NCI-H1048 (cell line): Measurements from ENCODE around the gene FAM181A.

ENCODE experiments used
- DNase-seq: peaks from one replicate; lab custom pipeline; 2025; lab: John Stamatoyannopoulos, UW

The FAM181A gene

DNA sequence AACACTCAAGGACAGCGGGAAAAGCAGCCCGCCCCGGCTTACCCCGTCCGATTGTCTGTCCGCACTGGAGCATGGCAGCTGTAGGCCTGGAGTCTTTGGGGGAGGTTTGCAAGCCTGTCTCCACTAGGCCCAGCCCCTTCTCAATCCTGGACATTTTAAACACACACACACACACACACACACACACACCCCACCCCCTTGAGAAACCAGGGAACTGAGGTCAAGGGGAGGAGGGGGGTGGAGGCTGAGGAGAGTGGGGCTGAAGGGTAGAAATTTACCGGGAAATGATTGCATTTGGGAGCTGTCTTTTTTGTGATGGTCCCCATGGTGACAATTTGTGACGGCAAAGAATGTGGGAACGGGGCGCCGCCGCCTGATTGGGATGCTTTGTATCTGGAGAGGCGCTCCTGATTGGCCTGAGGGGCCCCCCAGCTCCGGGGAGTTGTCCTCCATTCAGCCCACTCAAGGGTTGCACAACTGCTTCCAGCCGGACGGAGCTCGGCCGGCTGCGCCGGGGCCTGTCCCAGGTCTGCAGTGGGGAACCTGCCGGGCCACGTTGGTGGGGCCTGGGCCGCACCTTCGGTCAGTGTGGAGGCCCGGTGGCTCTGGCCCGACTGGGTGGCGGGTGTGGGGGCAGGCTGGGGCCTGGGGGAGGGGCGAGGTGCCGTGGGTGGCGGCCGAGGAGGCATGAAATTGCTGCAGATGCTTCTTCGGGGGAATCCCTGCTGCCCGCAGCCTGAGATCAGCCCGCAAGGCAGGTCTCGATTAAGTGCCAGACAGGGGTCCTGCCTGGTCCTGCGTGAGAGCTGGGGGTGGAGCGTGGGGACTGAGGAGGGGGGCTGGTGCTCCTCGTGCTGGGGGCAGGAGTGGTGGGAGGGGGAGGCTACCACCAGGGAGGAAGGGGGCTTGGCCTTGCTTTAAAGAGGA lies at the start of gene FAM181A:
FAM181A (plus strand) TSS at position 472 of the 927 bp plus-strand sequence. CDS start 942 bp downstream, outside the sequence.
- DNase-seq = no peak

DNA sequence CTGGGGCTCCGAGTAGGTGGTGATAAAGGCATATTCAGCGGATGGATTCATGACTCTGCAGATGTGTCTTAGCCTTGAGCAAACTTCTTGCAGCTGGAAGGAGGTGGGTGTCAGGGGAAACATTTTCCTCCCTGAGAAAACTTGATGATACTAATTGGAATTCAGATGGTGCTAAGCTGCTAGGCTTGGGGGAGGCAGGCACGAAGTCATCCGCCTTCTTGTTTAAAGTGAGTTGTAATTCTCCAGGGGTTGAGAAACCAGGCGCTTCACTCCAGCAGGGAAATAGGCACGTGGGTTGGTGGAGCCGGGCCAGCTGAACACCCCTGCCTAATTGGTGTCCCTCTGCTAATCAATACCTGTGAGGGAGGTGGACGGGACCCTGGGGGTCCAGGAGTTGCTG lies 48.9 kb upstream of the FAM181A start:
- no peak for DNase-seq

DNA sequence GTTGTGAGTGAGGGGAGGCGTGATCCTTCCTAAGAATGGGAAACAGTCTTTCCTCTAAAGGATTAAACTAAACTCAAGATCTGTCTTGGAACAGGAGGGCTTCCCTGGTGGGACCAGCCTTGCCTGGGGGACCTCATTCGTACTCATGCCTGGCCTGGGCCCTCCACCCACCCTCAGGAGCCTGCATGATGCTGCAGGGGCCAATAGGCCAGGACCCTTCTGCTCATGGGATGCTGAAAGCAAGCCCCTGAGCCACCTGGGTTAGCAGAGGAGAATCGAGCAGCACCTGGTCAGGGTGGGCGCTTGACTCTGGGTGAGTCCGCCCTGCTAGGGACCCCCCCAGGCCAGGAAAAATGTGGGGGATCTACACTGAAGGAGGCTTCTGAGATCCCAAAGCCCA lies 48.3 kb upstream of the FAM181A start:
- no peak for DNase-seq

DNA sequence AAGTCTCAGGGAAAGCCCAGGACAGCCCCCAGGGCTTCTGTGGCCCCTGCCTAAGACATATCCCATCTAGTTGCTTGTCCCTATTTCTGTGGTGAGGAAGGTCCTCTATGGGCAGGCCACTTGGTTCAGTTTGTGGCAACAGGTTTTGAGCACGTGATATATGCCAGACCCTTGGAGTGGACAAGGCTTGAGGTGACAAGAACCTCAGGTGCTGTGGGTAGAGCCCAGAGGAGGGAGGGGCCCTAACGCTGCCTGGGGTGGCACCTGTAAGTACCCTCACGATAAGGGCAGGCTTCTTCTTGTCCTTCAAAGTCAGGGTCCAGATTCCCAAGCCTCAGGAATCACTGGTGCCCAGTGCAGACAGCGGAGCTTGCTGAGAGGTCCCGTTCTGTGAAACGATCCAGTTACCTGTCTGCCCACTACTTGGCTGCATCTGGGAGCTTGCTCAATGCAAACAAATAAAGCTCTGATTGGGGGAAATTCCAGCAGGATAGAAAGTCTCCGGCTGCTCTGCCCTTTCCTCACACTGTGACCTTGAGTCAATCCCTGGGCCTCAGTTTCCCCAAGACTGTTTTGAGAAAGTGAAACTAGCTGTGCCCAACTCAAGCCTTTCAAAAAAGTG lies 47.7 kb upstream of the FAM181A start:
- DNase-seq = no peak

DNA sequence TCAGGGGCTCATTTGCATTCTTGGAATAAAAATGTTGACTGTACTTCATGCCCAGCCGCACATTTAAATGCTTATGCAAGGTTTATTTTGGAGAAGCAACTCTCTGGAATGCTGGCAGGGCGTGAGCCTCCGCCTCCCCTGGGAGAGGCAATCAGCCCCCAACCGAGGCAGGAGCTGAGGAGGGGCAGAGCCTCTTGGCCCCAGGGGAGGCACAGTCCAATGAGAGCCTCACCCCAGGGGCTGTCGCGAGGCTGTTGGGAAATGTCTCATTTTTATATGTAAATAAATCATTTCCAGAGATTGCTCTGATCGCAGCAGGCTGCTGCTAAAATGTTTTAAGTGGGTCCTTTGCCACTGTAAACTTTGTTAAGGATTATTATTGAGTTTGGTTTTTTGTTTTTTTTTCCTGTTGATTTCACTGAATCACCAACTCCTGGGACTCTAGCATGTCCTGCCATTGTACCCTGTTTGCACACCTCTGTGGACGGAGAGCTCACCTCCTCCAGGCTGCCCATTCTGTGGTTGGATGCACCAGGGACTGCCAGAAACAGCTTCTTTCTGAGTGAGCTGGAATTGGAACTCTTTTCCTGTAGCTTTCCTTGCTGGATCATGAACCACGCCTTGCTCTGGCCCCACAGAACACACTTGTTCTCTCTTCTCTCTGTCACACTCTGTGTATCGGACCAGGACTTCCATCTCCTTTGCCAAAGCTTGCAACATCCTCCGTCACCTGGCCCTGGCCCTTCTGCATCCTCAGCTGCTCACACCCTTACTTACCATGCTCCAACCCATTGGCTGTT lies 46.9 kb upstream of the FAM181A start:
- peak; percentile 36 for DNase-seq

DNA sequence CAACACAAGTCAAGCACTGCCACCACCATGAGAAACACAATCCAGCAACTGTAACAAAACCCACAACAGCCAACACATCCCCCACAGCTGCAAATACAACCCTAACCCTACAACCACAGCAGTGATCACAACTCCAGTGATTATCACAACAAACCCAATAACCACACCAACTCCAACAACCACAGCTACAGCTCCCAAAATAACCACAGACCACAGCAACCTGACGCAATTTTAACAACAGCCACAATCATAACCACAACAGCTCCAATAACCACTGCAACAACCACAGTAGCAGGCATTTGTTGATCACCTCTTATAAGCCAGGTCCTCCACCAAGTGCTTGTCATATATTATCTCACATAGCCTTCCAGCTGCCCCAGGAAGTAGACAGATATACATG lies 42.2 kb upstream of the FAM181A start:
- DNase-seq = no peak

DNA sequence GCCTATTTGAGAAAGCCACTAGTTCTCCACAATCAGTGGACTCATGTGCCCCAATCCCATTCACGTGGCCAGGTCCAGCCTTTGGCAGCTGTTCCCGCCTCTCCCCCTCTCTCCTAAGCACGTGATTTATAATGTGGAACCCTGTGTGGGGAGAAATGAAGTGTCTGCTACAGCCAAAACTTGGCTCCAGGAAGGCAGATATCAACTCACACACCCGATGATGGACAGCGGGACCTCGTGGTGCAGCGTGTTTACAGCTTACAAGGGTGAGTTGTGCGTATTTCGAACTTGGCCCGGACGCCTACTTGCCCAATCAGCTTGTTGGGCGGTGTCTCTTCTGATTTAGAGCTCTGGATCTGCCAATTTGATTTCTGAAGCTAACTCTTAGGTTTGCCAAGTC lies 38.1 kb upstream of the FAM181A start:
- no peak for DNase-seq

DNA sequence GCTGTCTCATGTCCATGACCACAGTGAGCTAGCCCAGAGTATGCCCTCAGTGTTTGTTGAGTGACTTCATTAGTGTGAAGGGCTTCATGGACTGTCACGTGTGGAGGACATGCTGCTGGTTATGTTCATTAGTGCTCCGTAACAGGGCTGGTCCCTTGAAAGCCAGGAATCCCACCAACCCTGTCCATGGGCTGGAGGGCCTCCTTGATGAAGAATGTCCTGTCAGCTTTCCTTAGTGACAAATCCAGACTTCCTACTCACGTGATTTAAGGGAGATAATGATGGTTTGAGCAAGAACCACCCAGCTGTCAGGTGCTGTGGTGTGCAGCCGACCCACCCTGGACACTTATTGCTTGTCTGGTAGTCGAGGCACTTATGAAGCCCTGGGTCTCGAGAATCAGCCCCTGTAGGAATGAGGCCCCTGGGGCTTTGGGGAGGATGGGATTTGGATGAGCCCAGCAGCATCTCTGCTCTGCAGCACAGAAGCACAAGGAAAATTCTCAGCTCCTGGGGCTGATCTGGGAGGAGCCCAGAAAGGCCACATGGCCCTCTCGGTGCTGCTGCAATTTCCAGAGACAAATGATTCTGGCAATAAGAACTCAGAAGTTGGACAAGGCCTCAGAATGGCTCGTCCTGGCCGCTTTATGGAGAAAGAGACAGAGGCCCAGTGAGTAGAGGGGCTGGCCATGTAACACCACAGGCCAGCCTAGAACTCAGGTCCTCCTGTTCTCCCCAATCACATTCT lies 37.2 kb upstream of the FAM181A start:
- no peak for DNase-seq

DNA sequence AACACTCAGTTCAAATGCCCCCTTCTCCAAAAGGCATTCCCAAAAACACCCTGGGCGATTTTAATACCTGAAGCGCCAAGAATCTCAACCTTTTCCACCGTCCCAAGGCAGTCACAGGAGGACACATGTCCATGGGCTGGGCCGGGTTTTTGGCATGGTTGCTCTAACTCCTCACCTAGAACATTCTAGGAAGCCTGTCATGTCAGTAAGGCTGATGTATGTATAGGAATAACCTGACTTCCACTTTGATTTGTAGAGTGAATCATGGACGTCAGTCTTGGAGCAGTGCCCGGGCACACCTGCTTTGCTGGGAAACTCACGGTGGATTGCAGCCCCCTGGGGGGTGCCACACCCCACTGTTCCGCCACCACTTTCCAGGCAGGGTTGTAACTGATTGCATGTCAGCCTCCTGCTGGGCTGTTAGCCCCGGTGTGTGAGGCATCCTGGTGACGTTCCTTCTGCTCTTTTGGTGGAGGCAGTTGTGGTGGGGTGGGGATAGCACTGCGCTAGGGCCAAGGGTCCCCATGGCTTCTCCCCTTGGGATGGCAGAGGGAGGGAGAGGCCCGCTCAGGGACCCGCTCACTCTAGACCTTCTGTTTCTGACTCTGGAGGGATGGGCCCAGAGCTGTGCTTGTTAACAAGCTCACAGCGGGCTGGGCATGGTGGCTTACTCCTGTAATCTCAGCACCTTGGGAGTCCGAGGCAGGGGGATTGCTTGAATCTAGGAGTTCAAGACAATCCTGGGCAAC lies 35.2 kb upstream of the FAM181A start:
- no peak for DNase-seq

DNA sequence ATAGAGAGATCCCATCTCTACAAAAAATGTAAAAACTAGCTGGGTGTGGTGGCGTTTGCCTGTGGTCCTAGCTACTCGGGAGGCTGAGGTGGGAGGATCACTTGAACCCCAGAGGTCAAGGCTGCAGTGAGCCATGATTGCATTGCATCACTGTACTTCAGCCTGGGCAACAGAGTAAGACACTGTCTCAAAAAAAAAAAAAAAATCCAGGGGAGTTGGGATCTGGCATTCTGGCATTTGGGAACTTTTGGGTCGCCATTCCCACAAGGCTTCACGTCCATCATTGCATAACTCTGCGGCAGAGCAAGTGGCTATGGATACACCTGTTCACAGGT lies 34.7 kb upstream of the FAM181A start:
- DNase-seq = no peak

DNA sequence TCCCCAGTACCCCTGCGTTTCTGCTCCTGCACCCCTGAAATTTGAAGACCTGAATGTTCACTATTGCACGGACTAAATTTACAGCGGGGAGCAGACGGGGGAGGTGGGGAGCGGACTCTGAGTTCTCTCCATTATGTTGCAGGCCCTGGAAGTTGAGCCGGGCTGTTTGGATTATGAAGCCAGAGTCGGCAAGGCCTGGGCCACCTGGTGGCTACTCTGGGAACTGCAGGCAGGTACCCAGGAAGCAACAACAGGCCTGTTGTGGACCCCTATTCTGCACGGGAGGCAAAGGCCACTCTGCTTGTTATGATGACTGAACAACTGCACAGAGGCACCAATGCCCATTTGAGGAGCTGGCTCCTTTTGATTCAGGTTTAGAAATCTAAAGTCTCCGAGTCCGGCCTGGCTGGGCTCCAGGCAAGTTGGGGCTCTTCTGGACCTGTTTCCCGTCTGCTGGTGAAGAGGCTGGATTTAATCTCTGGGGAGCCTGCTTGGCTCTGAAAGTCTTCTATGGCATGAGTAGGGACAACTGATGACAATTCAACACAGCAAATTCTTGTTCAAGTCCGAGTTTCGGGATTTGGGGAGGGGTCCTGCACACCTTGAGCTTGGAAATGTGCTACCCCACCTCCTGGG lies 34.1 kb upstream of the FAM181A start:
- DNase-seq = peak; percentile 5

DNA sequence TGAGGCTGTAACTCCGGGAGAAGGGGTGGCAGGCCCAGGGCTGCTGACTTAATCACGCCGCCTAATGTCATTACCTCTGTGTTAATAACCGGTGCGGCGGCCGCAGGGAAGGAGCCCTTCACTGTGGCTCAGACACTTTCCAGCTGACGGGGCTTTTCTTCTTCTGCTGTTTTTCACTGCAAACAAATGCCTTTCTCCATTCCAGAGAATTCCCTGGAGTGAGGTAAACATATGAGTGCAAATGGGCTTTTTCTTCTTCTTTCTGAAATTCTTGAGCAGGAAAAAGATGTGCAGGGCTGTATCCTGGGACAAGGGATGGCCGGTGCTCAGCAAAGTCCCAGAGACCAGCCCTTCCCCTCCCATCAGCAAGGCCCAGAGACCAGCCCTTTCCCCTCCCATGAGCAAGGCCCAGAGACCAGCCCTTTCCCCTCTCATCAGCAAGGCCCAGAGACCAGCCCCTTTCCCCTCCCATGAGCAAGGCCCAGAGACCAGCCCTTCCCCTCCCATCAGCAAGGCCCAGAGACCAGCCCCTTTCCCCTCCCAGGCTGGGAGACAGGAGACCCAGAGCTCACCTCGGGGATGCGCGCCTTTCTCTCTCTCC lies 33.4 kb upstream of the FAM181A start:
- DNase-seq = no peak

DNA sequence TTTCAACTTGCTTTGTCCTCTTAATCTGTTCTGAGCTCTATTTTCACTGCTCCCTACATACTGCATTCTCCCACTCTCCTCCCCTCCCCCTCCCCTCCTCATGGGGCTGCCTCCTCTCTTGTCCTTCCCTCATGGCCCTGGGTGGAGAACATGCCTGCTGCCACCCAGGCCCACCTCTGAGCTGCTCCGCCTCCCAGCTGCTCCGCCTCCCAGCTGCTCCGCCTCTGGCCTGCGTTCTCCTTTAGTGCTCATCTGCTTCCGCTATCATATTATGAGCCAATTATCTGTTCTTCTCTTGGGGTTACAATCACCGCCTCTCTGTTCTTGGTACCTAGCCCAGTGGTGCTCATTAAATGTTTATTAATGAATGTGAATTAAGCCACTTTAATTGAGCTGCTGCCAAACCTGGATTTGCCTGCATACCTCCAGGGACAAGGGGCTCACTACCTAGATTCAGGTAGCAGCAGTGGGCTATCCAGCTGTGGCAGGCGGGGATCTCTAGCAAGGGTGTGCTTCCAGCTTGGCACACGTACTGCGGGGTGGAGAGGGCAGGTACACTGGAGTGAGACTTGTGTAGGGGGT lies 32.0 kb upstream of the FAM181A start:
- no peak for DNase-seq

DNA sequence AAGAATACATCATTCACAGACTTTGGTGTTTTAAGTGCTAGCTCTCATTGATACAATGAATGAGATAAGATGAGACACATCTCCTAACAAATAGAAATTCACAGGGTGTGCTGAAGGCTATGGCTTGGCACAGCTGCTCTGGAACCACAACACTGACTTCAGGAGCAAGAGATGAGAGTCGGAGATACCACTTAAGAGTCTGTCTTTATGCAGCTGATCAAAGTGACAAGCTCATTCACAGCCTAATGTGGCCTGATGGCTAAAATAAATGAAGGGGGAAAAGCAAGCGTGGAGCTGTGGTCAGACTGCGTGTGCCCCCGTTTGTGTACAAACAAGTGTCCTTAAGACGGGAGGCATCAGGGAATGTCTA lies 29.7 kb upstream of the FAM181A start:
- no peak for DNase-seq

DNA sequence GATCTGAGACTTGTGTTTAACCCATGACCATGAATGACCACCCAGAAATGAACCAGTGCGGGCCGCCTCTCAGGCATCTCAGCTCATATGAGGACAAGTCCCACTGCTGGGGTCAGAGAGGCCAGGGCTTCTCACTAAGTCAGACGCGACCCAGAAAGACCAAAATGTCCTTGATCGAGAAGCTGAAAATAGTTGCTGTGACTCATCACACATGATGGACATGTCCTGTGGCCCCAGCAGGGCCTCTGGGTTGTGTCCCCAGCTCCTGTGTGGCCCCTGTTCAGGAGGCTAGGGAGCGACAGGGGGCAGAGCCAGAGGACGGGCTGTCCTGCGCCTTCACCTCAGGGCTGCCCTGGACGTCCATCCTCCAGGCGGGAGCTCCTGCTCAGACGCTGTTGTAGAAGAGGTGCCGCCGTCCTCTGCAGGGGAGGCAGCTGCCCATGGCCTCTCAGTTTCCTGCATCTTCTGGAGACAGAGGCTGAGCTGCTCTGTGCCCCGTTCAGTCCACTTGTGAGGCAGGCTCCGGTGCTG lies 29.0 kb upstream of the FAM181A start:
- DNase-seq = no peak

DNA sequence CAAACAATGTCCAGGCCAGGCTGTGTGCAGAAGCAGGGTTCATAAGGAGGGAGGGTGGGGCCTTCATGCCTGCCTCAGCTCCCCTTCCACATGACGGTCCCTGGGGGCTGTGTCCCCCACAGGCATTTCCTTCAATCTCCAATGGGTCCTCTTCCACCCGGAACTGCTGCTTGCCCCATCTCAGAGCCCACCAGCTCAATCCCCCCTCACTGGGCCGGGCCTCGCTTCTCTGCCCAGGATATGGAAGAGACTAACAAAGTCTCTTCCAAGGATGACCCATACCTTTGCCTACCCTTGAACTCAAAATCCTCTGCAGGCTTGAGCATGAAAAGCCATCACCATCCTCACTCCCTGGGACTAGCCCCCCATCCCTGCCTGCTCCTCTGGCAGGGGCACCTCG lies 28.4 kb upstream of the FAM181A start:
- DNase-seq = no peak

DNA sequence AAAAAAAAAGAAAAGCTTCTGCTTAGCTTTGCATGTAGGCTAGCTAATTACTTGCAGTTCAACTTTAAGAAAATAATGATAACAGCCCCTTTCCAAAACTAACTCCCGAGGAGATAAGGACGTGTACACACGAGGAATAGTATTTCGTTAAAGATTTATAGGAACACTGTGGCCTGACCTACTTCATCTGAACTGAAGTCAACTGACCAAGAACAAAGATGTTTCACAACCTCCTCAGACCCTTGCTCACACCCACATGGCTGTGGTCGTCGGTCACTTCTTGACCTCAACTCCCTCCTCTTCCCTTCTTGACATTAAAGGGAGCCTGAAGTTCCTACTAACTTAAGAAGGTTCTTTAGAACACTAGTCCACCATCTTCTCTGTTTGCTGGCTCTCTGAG lies 25.3 kb upstream of the FAM181A start:
- no peak for DNase-seq

DNA sequence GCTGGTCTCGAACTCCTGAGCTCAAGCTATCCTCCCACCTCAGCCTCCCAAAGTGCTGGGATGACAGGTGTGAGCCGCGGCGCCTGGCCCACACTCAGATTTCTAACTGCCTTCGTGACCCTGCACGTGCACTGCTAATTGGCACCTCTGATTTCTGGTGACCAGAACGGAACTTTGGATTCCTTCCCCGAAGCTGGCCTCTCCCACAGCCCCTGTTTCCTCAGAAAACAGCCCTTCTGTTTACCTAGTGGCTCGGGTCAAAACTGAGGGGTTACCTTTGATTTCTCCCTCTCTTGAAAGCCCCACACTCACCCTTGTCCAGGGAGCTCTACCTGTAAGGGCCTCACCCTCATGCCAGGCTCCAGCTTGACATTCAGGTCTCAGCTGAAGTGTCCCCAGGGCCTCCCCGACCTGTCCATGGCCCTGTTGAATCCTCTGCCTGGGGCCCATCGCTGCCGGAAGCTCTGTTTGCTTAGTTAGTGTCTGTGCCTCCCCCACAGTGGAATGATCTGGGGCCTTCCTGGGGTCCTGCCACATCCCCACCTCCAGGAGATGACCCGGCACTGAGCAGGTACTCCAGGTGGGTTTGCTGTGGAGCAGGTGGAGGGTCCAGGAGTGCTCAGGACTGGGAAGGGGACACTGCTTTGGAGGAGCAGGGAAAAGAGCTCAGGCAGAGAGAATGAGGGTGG lies 24.4 kb upstream of the FAM181A start:
- DNase-seq = no peak
